SU-DHL-6 (cell line): ENCODE measurements around the gene STAM.
"Not testable (repeated sequence)": the region's sequence is repeated elsewhere in the genome, so short reads cannot be mapped to it uniquely, and the experiment has no call there.

ENCODE experiments used
- EZH2phosphoT487 ChIP-seq: fragments of 200-600 bp; sonication (generic), shearing (Covaris generic); conservative IDR thresholded peaks from 2 replicates; pipeline ENCODE4 v1.6.1; 2018; ENCODE audit warnings: mild to moderate bottlenecking, antibody characterized with exemption, low read length, moderate library complexity, mixed read lengths
- TF ChIP-seq, protein P1 (sequence below): fragments of 200-600 bp; sonication (generic); IDR thresholded peaks from one replicate; pipeline ENCODE4 v1.5.1; 2017; ENCODE audit warnings: antibody characterized with exemption, mild to moderate bottlenecking, low read length, moderate library complexity; ENCODE audit not compliant: insufficient read depth, poor library complexity, severe bottlenecking

DNA sequence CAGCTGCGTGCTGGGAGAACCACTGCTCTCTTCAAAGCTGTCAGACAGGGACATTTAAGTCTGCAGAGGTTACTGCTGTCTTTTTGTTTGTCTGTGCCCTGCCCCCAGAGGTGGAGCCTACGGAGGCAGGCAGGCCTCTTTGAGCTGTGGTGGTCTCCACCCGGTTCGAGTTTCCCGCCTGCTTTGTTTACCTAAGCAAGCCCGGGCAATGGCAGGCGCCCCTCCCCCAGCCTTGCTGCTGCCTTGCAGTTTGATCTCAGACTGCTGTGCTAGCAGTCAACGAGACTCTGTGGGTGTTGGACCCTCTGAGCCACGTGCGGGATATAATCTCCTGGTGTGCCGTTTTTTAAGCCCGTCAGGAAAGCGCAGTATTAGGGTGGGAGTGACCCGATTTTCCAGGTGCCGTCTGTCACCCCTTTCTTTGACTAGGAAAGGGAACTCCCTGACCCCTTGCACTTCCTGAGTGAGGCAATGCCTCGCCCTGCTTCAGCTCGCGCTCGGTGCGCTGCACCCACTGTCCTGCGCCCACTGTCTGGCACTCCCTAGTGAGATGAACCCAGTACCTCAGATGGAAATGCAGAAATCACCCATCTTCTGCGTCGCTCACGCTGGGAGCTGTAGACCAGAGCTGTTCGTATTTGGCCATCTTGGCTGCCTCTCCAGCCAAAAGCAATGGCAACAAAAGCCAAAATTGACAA is 78.5 kb downstream of the STAM start:
- TF ChIP-seq, protein P1, sequence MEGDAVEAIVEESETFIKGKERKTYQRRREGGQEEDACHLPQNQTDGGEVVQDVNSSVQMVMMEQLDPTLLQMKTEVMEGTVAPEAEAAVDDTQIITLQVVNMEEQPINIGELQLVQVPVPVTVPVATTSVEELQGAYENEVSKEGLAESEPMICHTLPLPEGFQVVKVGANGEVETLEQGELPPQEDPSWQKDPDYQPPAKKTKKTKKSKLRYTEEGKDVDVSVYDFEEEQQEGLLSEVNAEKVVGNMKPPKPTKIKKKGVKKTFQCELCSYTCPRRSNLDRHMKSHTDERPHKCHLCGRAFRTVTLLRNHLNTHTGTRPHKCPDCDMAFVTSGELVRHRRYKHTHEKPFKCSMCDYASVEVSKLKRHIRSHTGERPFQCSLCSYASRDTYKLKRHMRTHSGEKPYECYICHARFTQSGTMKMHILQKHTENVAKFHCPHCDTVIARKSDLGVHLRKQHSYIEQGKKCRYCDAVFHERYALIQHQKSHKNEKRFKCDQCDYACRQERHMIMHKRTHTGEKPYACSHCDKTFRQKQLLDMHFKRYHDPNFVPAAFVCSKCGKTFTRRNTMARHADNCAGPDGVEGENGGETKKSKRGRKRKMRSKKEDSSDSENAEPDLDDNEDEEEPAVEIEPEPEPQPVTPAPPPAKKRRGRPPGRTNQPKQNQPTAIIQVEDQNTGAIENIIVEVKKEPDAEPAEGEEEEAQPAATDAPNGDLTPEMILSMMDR: not testable (repeated sequence)
- not testable (repeated sequence) for TF ChIP-seq EZH2phosphoT487
